AG04449 (cell line): Measurements from ENCODE around the gene BAHCC1.

Experiments used
- CTCF ChIA-PET: fragments of 350-600 bp; formaldehyde crosslinking; extraction: SDS; loops from one replicate; lab custom pipeline; 2021; ENCODE audit warnings: antibody characterized with exemption; lab: Yijun Ruan, JAX
- POLR2A ChIA-PET: fragments of 400-600, 350-600 bp; formaldehyde crosslinking; extraction: SDS; loops from one replicate; lab custom pipeline; 2020; ENCODE audit warnings: antibody characterized with exemption, inconsistent platforms; lab: Yijun Ruan, JAX
- DNase-seq: peaks from one replicate; pipeline ENCODE4 v3.0.0-alpha.2; 2010; ENCODE audit warnings: low read depth, low spot score
- H3K4me3 ChIP-seq: 2 replicates; pipeline ENCODE4 v1.5.1; 2011; ENCODE audit warnings: low read depth, mild to moderate bottlenecking, control low read depth, low read length
- CTCF ChIP-seq: IDR thresholded peaks from one replicate; pipeline ENCODE4 v1.5.1; 2011; ENCODE audit warnings: mild to moderate bottlenecking, moderate library complexity, low read length, control low read depth, inconsistent platforms; ENCODE audit not compliant: insufficient read depth; ENCODE audit errors: missing control alignments

BAHCC1 gene

GRCh38 chr17:81489998-81490992, 95.0 kb downstream of the BAHCC1 start:
- no peak overlapping the region for H3K4me3 ChIP-seq
- DNase-seq = no peak
- CTCF ChIA-PET = interaction anchor here (1.0 to 3.3 kb wide), 2 partner anchors 111 to 237 kb away, joined by 3 to 11 read pairs; no protein-coding TSS in a partner anchor
- TF ChIP-seq CTCF = no peak
- POLR2A ChIA-PET = interaction anchor here (0.7 to 1.2 kb wide), 2 partner anchors 10 to 39 kb away, joined by 4 to 5 read pairs; no protein-coding TSS in a partner anchor

- no peak for TF ChIP-seq CTCF
- CTCF ChIA-PET = interaction anchor here (1.0 kb wide), 1 partner anchor 238 kb away, joined by 3 read pairs; no protein-coding TSS in a partner anchor
Observed at GRCh38 chr17:81491181-81491581, 95.9 kb downstream of the BAHCC1 start.

GRCh38 chr17:81491761-81492160, 96.5 kb downstream of the BAHCC1 start:
- H3K4me3 ChIP-seq = no peak overlapping the region
- no peak for DNase-seq
- POLR2A ChIA-PET = no interaction called here
- CTCF ChIA-PET = interaction anchor here (0.6 kb wide), 1 partner anchor 110 kb away, joined by 3 read pairs; no protein-coding TSS in a partner anchor
- no peak for TF ChIP-seq CTCF

More at GRCh38 chr17:81491181-81491581, 95.9 kb downstream of the BAHCC1 start:
- DNase-seq = no peak
- H3K4me3 ChIP-seq = no peak overlapping the region
- POLR2A ChIA-PET = no interaction called here

GRCh38 chr17:81492202-81492601, 96.9 kb downstream of the BAHCC1 start:
- TF ChIP-seq CTCF = no peak
- ChIA-PET CTCF (interaction anchor here (0.6 kb wide), 1 partner anchor 109 kb away, joined by 3 read pairs; no protein-coding TSS in a partner anchor), POLR2A (no interaction called here)
- no peak for DNase-seq
- H3K4me3 ChIP-seq = no peak overlapping the region

GRCh38 chr17:81492706-81493105, 97.4 kb downstream of the BAHCC1 start:
- TF ChIP-seq CTCF = no peak
- CTCF ChIA-PET = interaction anchor here (1.4 kb wide), 1 partner anchor 95 kb away, joined by 3 read pairs; no protein-coding TSS in a partner anchor
- POLR2A ChIA-PET = no interaction called here
- H3K4me3 ChIP-seq = no peak overlapping the region
- no peak for DNase-seq
